HPDE6-E6E7 (cell line): ENCODE measurements around the gene CFAP410.
"Not testable (repeated sequence)": the region's sequence is repeated elsewhere in the genome, so short reads cannot be mapped to it uniquely, and the experiment has no call there.

ENCODE experiments used
- DNase-seq: peaks from one replicate; pipeline ENCODE4 v3.0.0; 2011; ENCODE audit warnings: missing footprints; ENCODE audit errors: extremely low spot score

CFAP410 gene

DNA sequence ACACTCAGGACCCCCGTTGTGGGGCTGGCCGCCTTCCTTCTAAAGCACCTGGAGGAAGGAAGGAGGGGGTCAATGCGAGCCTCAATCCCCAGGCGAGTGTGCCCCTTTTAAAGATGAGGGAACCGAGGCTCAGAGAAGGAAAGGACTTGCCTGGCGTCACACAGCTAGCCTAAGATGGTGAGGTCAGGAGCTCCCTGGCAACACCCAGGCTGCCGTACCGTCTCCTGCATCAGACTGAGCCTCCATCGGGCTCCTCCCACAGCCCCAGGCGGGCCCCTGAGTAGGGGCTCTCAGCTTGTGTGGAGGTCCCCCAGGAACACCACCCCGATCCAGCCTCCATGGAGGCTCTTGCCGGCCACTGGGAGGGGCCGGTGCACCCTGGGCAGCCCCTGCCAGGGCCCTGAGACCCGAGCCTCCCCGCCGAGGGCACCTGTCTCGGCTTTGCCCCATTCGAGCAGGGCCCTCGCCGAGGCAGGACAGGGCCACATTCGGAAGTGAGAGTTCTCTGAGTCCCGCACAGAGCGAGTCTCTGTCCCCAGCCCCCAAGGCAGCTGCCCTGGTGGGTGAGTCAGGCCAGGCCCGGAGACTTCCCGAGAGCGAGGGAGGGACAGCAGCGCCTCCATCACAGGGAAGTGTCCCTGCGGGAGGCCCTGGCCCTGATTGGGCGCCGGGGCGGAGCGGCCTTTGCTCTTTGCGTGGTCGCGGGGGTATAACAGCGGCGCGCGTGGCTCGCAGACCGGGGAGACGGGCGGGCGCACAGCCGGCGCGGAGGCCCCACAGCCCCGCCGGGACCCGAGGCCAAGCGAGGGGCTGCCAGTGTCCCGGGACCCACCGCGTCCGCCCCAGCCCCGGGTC is 53.8 kb downstream of the CFAP410 start, which contains the start of gene AIRE:
Gene AIRE, plus strand, starts transcription at position 739 of the 855 bp plus-strand sequence. CDS start 131 bp downstream, outside the sequence.
- no peak for DNase-seq

DNA sequence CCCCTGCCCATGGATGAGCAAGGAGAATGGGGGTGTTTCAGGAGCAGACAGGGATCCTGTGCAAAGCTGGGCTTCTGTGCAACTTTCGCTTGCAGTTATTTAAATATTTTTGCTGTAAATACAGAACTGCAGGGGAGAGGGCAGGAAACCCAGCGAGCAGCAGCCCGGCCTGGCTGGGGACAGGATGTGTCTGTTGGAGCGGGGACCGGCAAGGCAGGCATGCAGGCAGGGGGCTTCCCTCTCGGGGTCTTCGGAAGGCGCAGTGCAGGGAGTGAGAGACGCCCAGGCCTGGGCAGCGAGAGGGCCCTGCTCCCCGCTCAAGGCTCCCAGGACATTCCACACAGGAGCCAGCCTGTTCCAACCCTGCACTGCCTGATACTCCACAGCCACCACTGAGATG is 55.2 kb downstream of the CFAP410 start:
- no peak for DNase-seq

DNA sequence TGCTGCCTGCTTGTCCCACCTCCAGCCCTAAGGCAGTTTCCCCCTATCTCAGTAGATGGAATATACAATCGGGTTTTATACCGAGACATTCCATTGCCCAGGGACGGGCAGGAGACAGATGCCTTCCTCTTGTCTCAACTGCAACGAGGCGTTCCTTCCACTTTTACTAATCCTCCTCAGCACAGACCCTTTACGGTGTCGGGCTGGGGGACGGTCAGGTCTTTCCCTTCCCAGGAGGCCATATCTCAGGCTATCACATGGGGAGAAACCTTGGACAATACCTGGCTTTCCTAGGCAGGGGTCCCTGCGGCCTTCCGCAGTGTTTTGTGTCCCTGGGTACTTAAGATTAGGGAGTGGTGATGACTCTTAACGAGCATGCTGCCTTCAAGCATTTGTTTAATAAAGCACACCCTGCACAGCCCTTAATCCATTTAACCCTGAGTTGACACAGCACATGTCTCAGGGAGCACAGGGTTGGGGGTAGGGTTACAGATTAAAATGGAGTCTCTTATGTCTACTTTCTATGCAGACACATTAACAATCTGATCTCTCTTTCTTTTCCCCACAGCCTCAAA is 55.9 kb downstream of the CFAP410 start:
- not testable (repeated sequence) for DNase-seq

DNA sequence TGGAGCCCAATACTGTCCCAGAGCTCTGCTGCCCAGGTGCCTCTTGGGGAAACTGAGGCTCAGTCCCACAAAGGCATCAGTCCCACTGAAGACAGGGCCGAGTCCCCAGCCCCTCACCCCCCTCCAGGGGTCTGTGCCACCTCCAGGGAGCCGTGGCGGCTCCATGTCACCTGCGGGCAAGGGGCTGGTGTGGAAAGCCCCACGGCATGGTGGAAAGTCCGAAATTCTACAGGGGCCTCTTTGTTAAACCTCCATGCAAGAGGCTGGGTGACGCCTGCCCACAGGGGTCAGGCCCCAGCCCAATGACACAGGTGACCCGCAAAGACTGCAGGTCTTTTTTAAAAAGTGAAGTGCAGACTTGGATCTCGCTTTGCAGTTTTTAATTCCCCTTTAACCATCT is 56.8 kb downstream of the CFAP410 start:
- DNase-seq: no peak

DNA sequence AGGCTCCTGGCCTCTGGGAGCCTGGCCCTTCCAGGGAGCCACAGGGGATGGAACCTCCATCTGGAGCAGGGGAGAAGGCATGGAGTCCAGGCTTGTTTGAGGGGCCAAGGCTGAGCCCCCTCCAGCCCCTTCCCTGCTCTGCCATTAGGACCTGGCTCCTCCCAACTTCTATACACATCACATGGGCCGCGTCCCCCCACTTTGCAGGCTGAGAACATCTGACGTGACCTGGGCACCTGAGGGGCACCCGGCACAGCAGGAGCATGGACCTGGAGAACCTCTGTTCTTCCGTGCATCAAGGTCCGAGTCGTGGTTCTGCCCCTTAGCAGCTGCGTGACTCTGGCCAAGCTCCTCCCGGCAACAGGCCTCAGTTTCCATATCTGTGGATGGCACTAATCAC is 57.4 kb downstream of the CFAP410 start:
- no peak for DNase-seq

DNA sequence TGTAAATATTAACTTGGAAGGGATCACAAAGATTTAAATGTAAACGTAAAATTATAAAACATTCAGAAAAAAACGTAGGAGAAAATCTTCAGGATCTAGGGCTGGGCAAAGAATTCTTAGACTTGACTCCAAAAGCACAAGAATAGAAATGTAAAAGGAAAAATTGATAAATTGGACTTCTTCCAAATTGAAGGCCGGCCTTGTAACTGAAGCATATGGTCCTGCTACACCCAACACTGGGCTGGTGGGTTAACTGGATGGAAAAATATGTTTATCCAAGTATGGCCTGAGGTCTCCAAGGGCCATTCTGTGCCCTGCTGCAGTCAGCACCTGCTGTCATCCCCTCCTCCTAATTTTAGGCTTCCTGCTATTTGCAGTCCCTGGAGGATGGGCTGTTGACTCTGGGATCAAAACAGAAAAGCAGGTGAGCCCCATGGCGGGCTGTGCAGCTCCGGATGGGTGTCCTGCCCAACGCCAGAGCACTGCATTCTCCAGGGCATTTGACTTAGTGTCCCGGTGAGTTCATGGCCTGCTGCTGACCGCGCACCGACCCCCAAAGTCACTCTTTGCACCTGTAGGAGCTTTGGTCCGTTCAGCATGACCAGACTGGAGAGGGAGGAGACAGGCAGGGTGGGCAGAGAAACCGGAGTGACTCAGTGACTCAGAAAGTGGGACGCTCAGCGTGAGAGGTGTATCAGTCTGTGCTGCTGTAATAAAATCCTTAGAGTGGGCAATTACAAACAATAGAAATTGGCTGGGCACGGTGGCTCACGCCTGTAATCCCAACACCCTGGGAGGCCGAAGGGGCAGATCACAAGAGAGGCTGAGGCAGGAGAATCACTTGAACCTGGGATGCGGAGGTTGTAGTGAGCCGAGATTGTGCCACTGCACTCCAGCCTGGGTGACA is 59.6 kb downstream of the CFAP410 start:
- no peak for DNase-seq
